Heart left ventricle (tissue), 16 donors: ENCODE measurements around the gene AAK1. TPM values are rescaled to one million over a fixed set of nuclear protein-coding genes. Genes with fewer than 3 reads are reported as not detected.
A peak's percentile ranks its signal among the peaks of the same experiment; 100 is the strongest.

ENCODE experiments used
- ATAC-seq, 4 donors: fragments of 200-7000 bp; cut with Tn5 transposase; one replicate each; pipeline ENCODE4 v1.9.1; 2020 to 2022; ENCODE audit warnings: moderate library complexity in 4 of 4, mild to moderate bottlenecking in 3 of 4, moderate number of reproducible peaks in 1 of 4
- DNase-seq, 5 donors: peaks; one replicate each; pipeline ENCODE4 v3.0.0-alpha.2; 2020
- H3K27ac ChIP-seq, 12 donors: fragments of 200-600 bp; sonication (generic) in 4 of 12; one replicate each; pipeline versions ENCODE4 v1.5.0 to v1.8.0; 2016 to 2022; ENCODE audit warnings: mild to moderate bottlenecking in 2 of 12
- H3K27me3 ChIP-seq, 9 donors: fragments of 200-600 bp; sonication (generic) in 2 of 9; one replicate each; pipeline versions ENCODE4 v1.5.1 to v1.8.0; 2016 to 2022; ENCODE audit warnings: mild to moderate bottlenecking in 3 of 9
- H3K36me3 ChIP-seq, 9 donors: fragments of 200-600 bp; sonication (generic) in 2 of 9; one replicate each; pipeline versions ENCODE4 v1.5.0 to v1.8.0; 2018 to 2022; ENCODE audit warnings: mild to moderate bottlenecking in 2 of 9
- H3K4me1 ChIP-seq, 12 donors: fragments of 200-600 bp; sonication (generic) in 4 of 12; one replicate each; pipeline versions ENCODE4 v1.5.0 to v1.8.0; 2016 to 2022; ENCODE audit warnings: mild to moderate bottlenecking in 3 of 12
- H3K4me3 ChIP-seq, 12 donors: fragments of 200-600 bp; sonication (generic) in 4 of 12; one replicate each; pipeline versions ENCODE4 v1.5.0 to v1.8.0; 2017 to 2022; ENCODE audit warnings: mild to moderate bottlenecking in 9 of 12, moderate library complexity in 4 of 12
- H3K9me3 ChIP-seq, 12 donors: fragments of 200-600 bp; sonication (generic) in 4 of 12; one replicate each; pipeline versions ENCODE4 v1.5.0 to v1.8.0; 2016 to 2022; ENCODE audit warnings: mild to moderate bottlenecking in 1 of 12
- CTCF ChIP-seq, 12 donors: fragments of 200-600 bp; sonication (generic) in 4 of 12; IDR thresholded peaks; one replicate each; pipeline versions ENCODE4 v1.5.0 to v1.8.0; 2018 to 2022; ENCODE audit warnings: antibody characterized with exemption in 12 of 12, mild to moderate bottlenecking in 5 of 12
- POLR2A ChIP-seq, 2 donors: fragments of 450-650 bp; IDR thresholded peaks; one replicate each; pipeline ENCODE4 v1.6.1; 2017; ENCODE audit warnings: antibody characterized with exemption in 2 of 2, mild to moderate bottlenecking in 2 of 2, moderate library complexity in 2 of 2
- WGBS, 4 donors: extraction: QIAGEN DNeasy Blood & Tissue Kit in 2 of 4; methylation state at CpG; one replicate each; pipeline versions ENCODE4 v1.1.5 to v1.1.7; 2013 to 2018; 5-methylcytosine and 5-hydroxymethylcytosine counted together
- intact Hi-C, 10 donors: fragments of 100-400 bp; cut with DNase I; formaldehyde crosslinking; loops; one replicate each; pipeline versions ENCODE4 v1.11.1 to v1.14.2; 2022
- polyA plus RNA-seq, 2 donors: library from polyadenylated mRNA; stranded (reverse); fragments of 200-250 nt; gene quantifications; one replicate each; pipeline ENCODE4 v1.2.3, GENCODE V29; 2013
- total RNA-seq, 9 donors: library from RNA; depleted of rRNA in 2 of 9; stranded (reverse); fragments of >200 nt in 2 of 9; fragmentation: NEBNext Ultra II Directional in 3 of 9; extraction: Animal tissue kit (Norgen Biotek cat#: 25700) in 3 of 9; gene quantifications; one replicate each; pipeline versions ENCODE4 v1.1.0 to v1.2.4, GENCODE V29; 2016 to 2023
- donor health status: ischemic (EF 13 %, LVEDD 7.1; RV severe dilation, severe dysfunction).
- donor health status: healthy with polysubstance abuse.
- donor health status: DM: no; HTN: yes; CAD: no.
- donor health status: DM: no; HTN: no; CAD: no.
- donor health status: ischemic (EF 25% LVEDD 6.9; RV normal size, moderate dysfunction).
- donor health status: ischemic (EF 25% LVEDD 5.7; RV mildly dilated, moderate dysfunction).
- donor health status: healthy.
- donor health status: DM: yes; HTN: yes; CAD: no.
- donor health status: ischemic (EF 35%, LVEDD 5.7; RV mildly dilated, moderate dysfunction).
- donor health status: nonischemic (EF 11% LVEDD 7.7; RV severe dilation, severe dysfunction).
- donor health status: DM: yes; HTN: yes; CAD: no.
- donor health status: PGD.
- donor health status: ischemic (EF 29% LVEDD 5.4; RV normal size, mild dysfunction).
- donor health status: nonischemic (EF 23%, LVEDD 6.1; RV moderate dilation, normal function).

The AAK1 gene
- total and polyA plus RNA-seq, 11 donors, result 34.4 to 167 (median 122) TPM

GRCh38 chr2:69589973-69590652 is 53.4 kb downstream of the AAK1 start:
- peak overlapping the region; percentile 58 to 92 (median 76) for H3K27ac ChIP-seq
- no peak overlapping the region for H3K4me3 ChIP-seq

GRCh38 chr2:69588945-69589344 is 54.6 kb downstream of the AAK1 start:
- H3K36me3 ChIP-seq, result no peaks in the 10 kb centered on the region
- intact Hi-C loops, result no loop called here
- peak overlapping the region in 11 of 12 donors; percentile 29 to 92 (median 74) for H3K27ac ChIP-seq
- WGBS, 4 donors, result 73 to 77% (median 75%) methylated on average over 6 of the region's 6 CpGs
- H3K9me3 ChIP-seq, result no peaks in the 10 kb centered on the region
- H3K4me3 ChIP-seq, result no peak overlapping the region
- ATAC-seq, result no peak
- no peaks in the 10 kb centered on the region for H3K27me3 ChIP-seq
- TF ChIP-seq POLR2A (IDR thresholded peaks at IDR 0.05) (no peak), CTCF (IDR thresholded peaks at IDR 0.05) (no peak)
- no peak for DNase-seq
- peaks cover 5 to 79% (median 45%) of the 10 kb centered on the region in 12 donors for H3K4me1 ChIP-seq

More at GRCh38 chr2:69589973-69590652, 53.4 kb downstream of the AAK1 start:
- Histone ChIP-seq H3K27me3 (no peaks in the 10 kb centered on the region), H3K4me1 (peaks cover 0 to 74% (median 41%) of the 10 kb centered on the region in 12 donors), H3K36me3 (no peaks in the 10 kb centered on the region), H3K9me3 (no peaks in the 10 kb centered on the region)
- TF ChIP-seq CTCF (IDR thresholded peaks at IDR 0.05) (no peak), POLR2A (IDR thresholded peaks at IDR 0.05) (no peak)
- WGBS, 4 donors, result 37 to 56% (median 43%) methylated on average over 8 of the region's 8 CpGs
- DNase-seq, result peak in 3 of 5 donors; percentile 22 to 50 (median 46)
- intact Hi-C loops, result no loop called here
- peak; percentile 85 to 89 (median 88) for ATAC-seq

GRCh38 chr2:69588403-69588802 is 55.1 kb downstream of the AAK1 start:
- no peak for TF ChIP-seq CTCF (IDR thresholded peaks at IDR 0.05)
- TF ChIP-seq POLR2A (IDR thresholded peaks at IDR 0.05), result no peak
- Histone ChIP-seq H3K27me3 (no peaks in the 10 kb centered on the region), H3K4me1 (peaks cover 5 to 79% (median 51%) of the 10 kb centered on the region in 12 donors), H3K4me3 (no peak overlapping the region), H3K36me3 (no peaks in the 10 kb centered on the region), H3K27ac (peak overlapping the region in 9 of 12 donors; percentile 29 to 92 (median 79)), H3K9me3 (no peaks in the 10 kb centered on the region)
- 93 to 94% (median 93%) methylated on average over 3 of the region's 3 CpGs for WGBS, 4 donors
- intact Hi-C loops, result no loop called here
- ATAC-seq, result no peak
- DNase-seq, result no peak

- intact Hi-C loops, result no loop called here
- Histone ChIP-seq H3K36me3 (no peaks in the 10 kb centered on the region), H3K27ac (peak overlapping the region in 6 of 12 donors; percentile 8 to 46 (median 23)), H3K9me3 (no peaks in the 10 kb centered on the region), H3K4me1 (peaks cover 5 to 92% (median 60%) of the 10 kb centered on the region in 12 donors), H3K27me3 (no peaks in the 10 kb centered on the region), H3K4me3 (no peak overlapping the region)
- DNase-seq (no peak), ATAC-seq (no peak)
- TF ChIP-seq POLR2A (IDR thresholded peaks at IDR 0.05) (no peak), CTCF (IDR thresholded peaks at IDR 0.05) (no peak)
- WGBS, 4 donors, result 85 to 93% (median 89%) methylated on average over 6 of the region's 6 CpGs
Observed at GRCh38 chr2:69585855-69586555, 57.5 kb downstream of the AAK1 start.
